Measurements from ENCODE around the gene HS3ST4. TPM values are rescaled to one million over a fixed set of nuclear protein-coding genes. Genes with fewer than 3 reads are reported as not detected.

Gene HS3ST4
- total RNA-seq: not detected
- polyA plus RNA-seq: not detected
- not detected for total RNA-seq

DNA sequence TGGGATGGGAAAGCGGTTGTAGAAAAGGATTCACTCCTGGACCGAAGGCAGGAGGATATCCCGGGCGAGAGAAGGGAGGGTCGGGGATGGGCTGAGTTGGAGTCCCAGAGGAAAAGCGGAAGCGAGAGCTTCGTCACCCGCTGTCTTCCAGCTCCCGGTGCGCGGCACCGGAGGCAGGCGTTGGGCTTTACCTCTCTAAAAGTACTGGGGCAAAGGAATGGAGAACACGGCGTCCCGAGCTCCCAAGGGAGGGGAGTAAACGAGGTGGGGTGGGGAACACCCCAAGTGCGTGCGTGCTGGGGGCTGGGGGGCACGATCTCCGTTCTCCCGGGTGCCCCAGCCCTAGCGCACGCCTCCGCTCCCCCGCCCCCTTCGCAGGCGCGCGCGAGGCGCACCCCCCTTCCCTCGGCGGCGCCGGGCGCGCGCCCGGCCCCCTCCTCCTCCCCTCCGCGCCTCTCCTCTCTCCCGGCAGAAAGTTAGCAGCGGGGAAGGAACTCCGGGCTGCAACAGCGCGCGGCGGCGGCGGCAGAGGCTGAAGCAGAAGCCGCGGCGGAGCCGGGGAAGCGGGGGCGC is at the start of gene HS3ST4:
TSS of gene HS3ST4 (plus strand) at position 441 of the 573 bp plus-strand sequence.
- H3K36me3 Mint-ChIP-seq: no peaks in the 10 kb centered on the region
- Histone ChIP-seq H3K27ac (ENCODE audit: low read depth, low read length) (no peak within 1 kb of the TSS), H3K27me3 (ENCODE audit: control insufficient read depth in 2 of 2, insufficient read depth in 2 of 2, low read length in 2 of 2) (no peaks in the 10 kb centered on the region), H3K9me3 (ENCODE audit: control insufficient read depth in 2 of 3, low read length in 3 of 3) (no peaks in the 10 kb centered on the region), H3K4me3 (ENCODE audit: low read length) (no peak within 1 kb of the TSS), H3K36me3 (ENCODE audit: control insufficient read depth in 2 of 3, insufficient read depth in 3 of 3, low read length in 3 of 3) (no peaks in the 10 kb centered on the region), H3K4me1 (ENCODE audit: control insufficient read depth in 2 of 2, insufficient read depth in 2 of 2, low read length in 2 of 2) (no peaks in the 10 kb centered on the region)
- peaks cover 0 to 16% (median 10%) of the 10 kb centered on the region in 7 donors for H3K4me1 Mint-ChIP-seq
- H3K9me3 Mint-ChIP-seq: peaks cover 0 to 1% (median 0%) of the 10 kb centered on the region in 11 donors
- ATAC-seq (no peak), DNase-seq (no peak)
- no peak within 1 kb of the TSS for H3K27ac Mint-ChIP-seq
- POLR2A ChIA-PET: no interaction called here
- CTCF ChIA-PET: interaction anchor here (0.6 kb wide), 1 partner anchor 12 kb away, joined by 5 read pairs; no protein-coding TSS in a partner anchor
- peak within 1 kb of the TSS in 9 of 10 donors; percentile 6 to 81 (median 42) for H3K4me3 Mint-ChIP-seq
- intact Hi-C loops (cut with micrococcal nuclease): no loop called here
- peaks cover 63 to 79% (median 74%) of the 10 kb centered on the region in 5 donors for H3K27me3 Mint-ChIP-seq

GRCh38 chr16:25643633-25644032 is 48.1 kb upstream of the HS3ST4 start:
- intact Hi-C loops (cut with micrococcal nuclease): no loop called here
- H3K36me3 Mint-ChIP-seq: peaks cover 0 to 3% (median 0%) of the 10 kb centered on the region in 5 donors
- no peak overlapping the region for H3K27ac Mint-ChIP-seq
- ATAC-seq: no peak
- H3K27me3 Mint-ChIP-seq: peaks cover 0 to 26% (median 10%) of the 10 kb centered on the region in 5 donors
- Histone ChIP-seq H3K27me3 (ENCODE audit: control insufficient read depth in 2 of 2, insufficient read depth in 2 of 2, low read length in 2 of 2) (no peaks in the 10 kb centered on the region), H3K9me3 (ENCODE audit: control insufficient read depth in 2 of 3, low read length in 3 of 3) (peaks cover 0 to 3% (median 0%) of the 10 kb centered on the region in 3 experiments), H3K36me3 (ENCODE audit: control insufficient read depth in 2 of 3, insufficient read depth in 3 of 3, low read length in 3 of 3) (no peaks in the 10 kb centered on the region), H3K4me3 (ENCODE audit: low read length) (no peak overlapping the region), H3K4me1 (ENCODE audit: control insufficient read depth in 2 of 2, insufficient read depth in 2 of 2, low read length in 2 of 2) (no peaks in the 10 kb centered on the region), H3K27ac (ENCODE audit: low read depth, low read length) (no peak overlapping the region)
- H3K9me3 Mint-ChIP-seq: peaks cover 3 to 34% (median 9%) of the 10 kb centered on the region in 11 donors
- H3K4me3 Mint-ChIP-seq: no peak overlapping the region
- ChIA-PET CTCF (no interaction called here), POLR2A (no interaction called here)
- no peak for DNase-seq
- no peaks in the 10 kb centered on the region for H3K4me1 Mint-ChIP-seq

DNA sequence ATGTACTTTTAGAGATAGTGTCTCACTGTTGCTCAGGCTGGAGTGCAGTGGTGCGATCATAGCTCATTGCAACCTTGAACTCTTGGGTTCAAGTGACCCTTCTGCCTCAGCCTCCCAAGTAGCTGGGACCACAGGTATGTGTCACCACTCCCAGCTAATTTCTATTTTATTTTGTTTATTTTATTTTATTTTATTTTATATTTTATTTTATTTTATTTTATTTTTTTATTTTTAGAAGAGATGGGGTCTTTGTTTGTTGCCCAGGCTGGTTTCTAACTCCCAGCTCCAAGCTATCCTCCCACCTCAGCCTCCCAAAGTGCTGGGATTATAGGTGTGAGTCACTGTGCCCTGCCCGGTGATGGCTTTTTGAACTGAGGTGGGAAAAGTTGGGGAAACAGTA is 35.1 kb upstream of the HS3ST4 start:
- intact Hi-C loops (cut with micrococcal nuclease): no loop called here
- Mint-ChIP-seq H3K36me3 (peaks cover 0 to 6% (median 0%) of the 10 kb centered on the region in 5 donors), H3K4me3 (no peak overlapping the region), H3K27ac (no peak overlapping the region), H3K27me3 (peaks cover 0 to 55% (median 52%) of the 10 kb centered on the region in 5 donors), H3K4me1 (no peaks in the 10 kb centered on the region), H3K9me3 (peaks cover 1 to 19% (median 5%) of the 10 kb centered on the region in 11 donors)
- no peak overlapping the region for H3K27ac ChIP-seq (ENCODE audit: low read depth, low read length)
- ChIA-PET POLR2A (no interaction called here), CTCF (no interaction called here)
- H3K4me3 ChIP-seq (ENCODE audit: low read length): no peak overlapping the region
- no peaks in the 10 kb centered on the region for H3K36me3 ChIP-seq (ENCODE audit: control insufficient read depth in 2 of 3, insufficient read depth in 3 of 3, low read length in 3 of 3)
- no peaks in the 10 kb centered on the region for H3K27me3 ChIP-seq (ENCODE audit: control insufficient read depth in 2 of 2, insufficient read depth in 2 of 2, low read length in 2 of 2)
- no peaks in the 10 kb centered on the region for H3K9me3 ChIP-seq (ENCODE audit: control insufficient read depth in 2 of 3, low read length in 3 of 3)
- DNase-seq: no peak
- ATAC-seq: no peak
- H3K4me1 ChIP-seq (ENCODE audit: control insufficient read depth in 2 of 2, insufficient read depth in 2 of 2, low read length in 2 of 2): no peaks in the 10 kb centered on the region

GRCh38 chr16:25676820-25677219 is 14.9 kb upstream of the HS3ST4 start:
- Histone ChIP-seq H3K9me3 (ENCODE audit: control insufficient read depth in 2 of 3, low read length in 3 of 3) (no peaks in the 10 kb centered on the region), H3K36me3 (ENCODE audit: control insufficient read depth in 2 of 3, insufficient read depth in 3 of 3, low read length in 3 of 3) (no peaks in the 10 kb centered on the region), H3K27ac (ENCODE audit: low read depth, low read length) (no peak overlapping the region), H3K27me3 (ENCODE audit: control insufficient read depth in 2 of 2, insufficient read depth in 2 of 2, low read length in 2 of 2) (no peaks in the 10 kb centered on the region), H3K4me1 (ENCODE audit: control insufficient read depth in 2 of 2, insufficient read depth in 2 of 2, low read length in 2 of 2) (no peaks in the 10 kb centered on the region), H3K4me3 (ENCODE audit: low read length) (no peak overlapping the region)
- no peaks in the 10 kb centered on the region for H3K36me3 Mint-ChIP-seq
- no peaks in the 10 kb centered on the region for H3K4me1 Mint-ChIP-seq
- ChIA-PET POLR2A (no interaction called here), CTCF (no interaction called here)
- intact Hi-C loops (cut with micrococcal nuclease): no loop called here
- no peak for DNase-seq
- ATAC-seq: no peak
- peaks cover 0 to 22% (median 17%) of the 10 kb centered on the region in 5 donors for H3K27me3 Mint-ChIP-seq
- H3K4me3 Mint-ChIP-seq: no peak overlapping the region
- H3K27ac Mint-ChIP-seq: no peak overlapping the region
- H3K9me3 Mint-ChIP-seq: peaks cover 0 to 1% (median 0%) of the 10 kb centered on the region in 11 donors

DNA sequence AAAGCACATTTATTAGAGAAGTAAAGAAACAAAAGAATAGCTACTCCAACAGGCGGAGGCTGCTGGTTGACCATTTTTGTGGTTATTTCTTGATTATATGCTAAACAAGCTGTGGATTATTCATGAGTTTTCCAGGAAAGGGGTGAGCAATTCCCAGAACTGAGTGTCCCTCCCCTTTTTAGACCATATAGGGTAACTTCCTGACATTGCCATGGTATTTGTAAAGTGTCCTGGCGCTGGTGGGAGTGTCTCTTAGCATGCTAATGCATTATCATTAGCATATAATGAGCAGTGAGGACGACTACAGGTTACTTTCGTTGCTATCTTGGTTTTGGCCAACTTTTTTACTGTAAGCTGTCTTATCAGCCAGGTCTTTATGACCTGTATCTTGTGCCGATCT is 12.2 kb upstream of the HS3ST4 start:
- H3K4me1 ChIP-seq (ENCODE audit: control insufficient read depth in 2 of 2, insufficient read depth in 2 of 2, low read length in 2 of 2): no peaks in the 10 kb centered on the region
- H3K27ac ChIP-seq (ENCODE audit: low read depth, low read length): no peak overlapping the region
- no peak overlapping the region for H3K4me3 ChIP-seq (ENCODE audit: low read length)
- Mint-ChIP-seq H3K27me3 (peaks cover 0 to 12% (median 10%) of the 10 kb centered on the region in 5 donors), H3K4me3 (no peak overlapping the region), H3K9me3 (peaks cover 0 to 4% (median 0%) of the 10 kb centered on the region in 11 donors), H3K27ac (no peak overlapping the region), H3K36me3 (no peaks in the 10 kb centered on the region), H3K4me1 (no peaks in the 10 kb centered on the region)
- no peaks in the 10 kb centered on the region for H3K9me3 ChIP-seq (ENCODE audit: control insufficient read depth in 2 of 3, low read length in 3 of 3)
- CTCF ChIA-PET: no interaction called here
- no peak for ATAC-seq
- intact Hi-C loops (cut with micrococcal nuclease): no loop called here
- POLR2A ChIA-PET: no interaction called here
- no peak for DNase-seq
- H3K36me3 ChIP-seq (ENCODE audit: control insufficient read depth in 2 of 3, insufficient read depth in 3 of 3, low read length in 3 of 3): no peaks in the 10 kb centered on the region
- no peaks in the 10 kb centered on the region for H3K27me3 ChIP-seq (ENCODE audit: control insufficient read depth in 2 of 2, insufficient read depth in 2 of 2, low read length in 2 of 2)

DNA sequence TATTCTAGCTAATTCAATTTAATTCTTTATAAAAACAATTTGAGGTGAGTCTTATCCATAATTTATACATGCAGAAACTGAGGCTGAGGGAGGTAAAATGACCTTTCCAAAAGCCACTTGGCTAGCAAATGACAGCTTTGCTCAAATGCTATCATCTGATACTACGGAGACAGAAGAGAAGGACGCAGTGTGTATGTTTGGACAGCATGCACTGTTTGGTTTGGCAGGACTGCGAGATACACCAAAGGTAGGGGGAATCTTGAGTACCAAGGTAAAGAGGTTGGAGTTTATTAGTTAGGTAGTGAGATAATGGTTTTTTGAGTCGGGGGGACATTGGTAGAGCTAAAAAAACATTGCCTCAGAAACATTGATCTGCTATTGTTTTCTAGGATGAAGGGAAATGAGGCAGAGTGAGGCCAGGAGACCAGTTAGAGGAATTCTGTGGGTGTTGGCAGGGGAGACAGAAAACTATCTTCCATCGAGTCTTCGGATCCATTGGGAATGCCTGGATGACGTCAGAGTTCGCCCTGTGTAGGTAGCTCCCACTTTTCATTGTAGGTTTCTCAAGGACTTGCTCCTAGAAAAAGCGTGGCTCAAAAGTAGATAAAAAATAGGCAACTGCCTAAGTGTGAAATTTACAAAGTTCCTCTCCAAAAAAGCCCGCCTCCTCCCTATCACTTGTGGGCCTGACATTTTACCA is 2.5 kb upstream of the HS3ST4 start:
- POLR2A ChIA-PET: no interaction called here
- H3K27me3 Mint-ChIP-seq: peaks cover 48 to 68% (median 50%) of the 10 kb centered on the region in 5 donors
- ATAC-seq (no peak), DNase-seq (no peak)
- Histone ChIP-seq H3K4me1 (ENCODE audit: control insufficient read depth in 2 of 2, insufficient read depth in 2 of 2, low read length in 2 of 2) (no peaks in the 10 kb centered on the region), H3K9me3 (ENCODE audit: control insufficient read depth in 2 of 3, low read length in 3 of 3) (no peaks in the 10 kb centered on the region), H3K4me3 (ENCODE audit: low read length) (no peak overlapping the region), H3K36me3 (ENCODE audit: control insufficient read depth in 2 of 3, insufficient read depth in 3 of 3, low read length in 3 of 3) (no peaks in the 10 kb centered on the region), H3K27ac (ENCODE audit: low read depth, low read length) (no peak overlapping the region), H3K27me3 (ENCODE audit: control insufficient read depth in 2 of 2, insufficient read depth in 2 of 2, low read length in 2 of 2) (no peaks in the 10 kb centered on the region)
- H3K4me1 Mint-ChIP-seq: peaks cover 0 to 16% (median 10%) of the 10 kb centered on the region in 7 donors
- no peak overlapping the region for H3K4me3 Mint-ChIP-seq
- intact Hi-C loops (cut with micrococcal nuclease): no loop called here
- H3K27ac Mint-ChIP-seq: no peak overlapping the region
- peaks cover 0 to 1% (median 0%) of the 10 kb centered on the region in 11 donors for H3K9me3 Mint-ChIP-seq
- no peaks in the 10 kb centered on the region for H3K36me3 Mint-ChIP-seq
- CTCF ChIA-PET: no interaction called here

Measured in naive thymus-derived CD4-positive, alpha-beta T cell (primary cell).